PC-3 (cell line): ENCODE data around the gene FMNL2.

Experiments used
- EZH2phosphoT487 ChIP-seq: fragments of 300-600 bp; sonication (generic); IDR thresholded peaks from 2 replicates; pipeline ENCODE4 v1.6.1; 2018; ENCODE audit warnings: mild to moderate bottlenecking, antibody characterized with exemption, low read length, borderline replicate concordance
- TF ChIP-seq, protein P1 (sequence below): fragments of 300-600 bp; sonication (generic); conservative IDR thresholded peaks from 2 replicates; pipeline ENCODE4 v1.5.1; 2017; ENCODE audit warnings: antibody characterized with exemption, low read depth, mild to moderate bottlenecking, low read length

- TF ChIP-seq, protein P1, sequence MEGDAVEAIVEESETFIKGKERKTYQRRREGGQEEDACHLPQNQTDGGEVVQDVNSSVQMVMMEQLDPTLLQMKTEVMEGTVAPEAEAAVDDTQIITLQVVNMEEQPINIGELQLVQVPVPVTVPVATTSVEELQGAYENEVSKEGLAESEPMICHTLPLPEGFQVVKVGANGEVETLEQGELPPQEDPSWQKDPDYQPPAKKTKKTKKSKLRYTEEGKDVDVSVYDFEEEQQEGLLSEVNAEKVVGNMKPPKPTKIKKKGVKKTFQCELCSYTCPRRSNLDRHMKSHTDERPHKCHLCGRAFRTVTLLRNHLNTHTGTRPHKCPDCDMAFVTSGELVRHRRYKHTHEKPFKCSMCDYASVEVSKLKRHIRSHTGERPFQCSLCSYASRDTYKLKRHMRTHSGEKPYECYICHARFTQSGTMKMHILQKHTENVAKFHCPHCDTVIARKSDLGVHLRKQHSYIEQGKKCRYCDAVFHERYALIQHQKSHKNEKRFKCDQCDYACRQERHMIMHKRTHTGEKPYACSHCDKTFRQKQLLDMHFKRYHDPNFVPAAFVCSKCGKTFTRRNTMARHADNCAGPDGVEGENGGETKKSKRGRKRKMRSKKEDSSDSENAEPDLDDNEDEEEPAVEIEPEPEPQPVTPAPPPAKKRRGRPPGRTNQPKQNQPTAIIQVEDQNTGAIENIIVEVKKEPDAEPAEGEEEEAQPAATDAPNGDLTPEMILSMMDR = no peak
- TF ChIP-seq EZH2phosphoT487 = no peak
These were observed 213.3 kb downstream of the FMNL2 start for GRCh38 chr2:152548111-152548875.
